HEK293 (cell line): ENCODE measurements around the gene KCNJ6.

Experiments
- CTCF ChIA-PET: fragments of 350-600 bp; formaldehyde crosslinking; extraction: SDS; loops from one replicate; lab custom pipeline; 2021; ENCODE audit warnings: antibody characterized with exemption; lab: Yijun Ruan, JAX
- POLR2A ChIA-PET: fragments of 300-600 bp; formaldehyde crosslinking; extraction: SDS; loops from one replicate; lab custom pipeline; 2020; ENCODE audit warnings: antibody characterized with exemption, inconsistent platforms; lab: Yijun Ruan, JAX
- H3K27ac ChIP-seq: fragments of 200-500 bp; sonication (Bioruptor generic); 2 replicates; pipeline ENCODE4 v1.5.1; 2014; ENCODE audit warnings: low read depth, low read length, control low read depth, inconsistent platforms; ENCODE audit errors: extremely low read depth
- H3K36me3 ChIP-seq, 2 experiments: fragments of 200-500 bp in 1 of 2; sonication (Bioruptor generic) in 1 of 2; 1 replicate in 1 of 2; 2 replicates in 1 of 2; pipeline ENCODE4 v1.5.1; 2014 to 2017; ENCODE audit warnings: inconsistent platforms in 2 of 2, low read length in 2 of 2; ENCODE audit not compliant: control insufficient read depth in 2 of 2, insufficient read depth in 1 of 2
- H3K4me1 ChIP-seq: fragments of 200-500 bp; sonication (Bioruptor generic); 2 replicates; pipeline ENCODE4 v1.5.1; 2014; ENCODE audit warnings: mild to moderate bottlenecking, low read length, inconsistent platforms; ENCODE audit not compliant: control insufficient read depth, insufficient read depth
- H3K4me3 ChIP-seq: 2 replicates; pipeline ENCODE4 v1.5.1; 2011; ENCODE audit warnings: low read depth, mild to moderate bottlenecking, control low read depth, low read length, moderate library complexity
- H3K9me3 ChIP-seq: fragments of 200-500 bp; sonication (Bioruptor generic); 2 replicates; pipeline ENCODE4 v1.5.1; 2014; ENCODE audit warnings: low read depth, low read length, inconsistent platforms; ENCODE audit not compliant: control insufficient read depth, insufficient read depth
- AEBP2 ChIP-seq: fragments of 450-650 bp; formaldehyde crosslinking; IDR thresholded peaks from 2 replicates; pipeline ENCODE4 v1.5.1; 2016; ENCODE audit warnings: missing biosample characterization, missing genetic modification characterization, borderline replicate concordance
- BCL11B ChIP-seq: fragments of 450-650 bp; formaldehyde crosslinking; IDR thresholded peaks from 2 replicates; pipeline ENCODE4 v1.5.1; 2016; ENCODE audit warnings: low read depth, missing biosample characterization, missing genetic modification characterization
- KLF1 ChIP-seq: fragments of 450-650 bp; formaldehyde crosslinking; IDR thresholded peaks from 2 replicates; pipeline ENCODE4 v1.5.1; 2016; ENCODE audit warnings: missing biosample characterization, missing genetic modification characterization
- KLF8 ChIP-seq: fragments of 450-650 bp; formaldehyde crosslinking; IDR thresholded peaks from 2 replicates; pipeline ENCODE4 v1.5.1; 2016; ENCODE audit warnings: missing biosample characterization, missing genetic modification characterization
- PBX3 ChIP-seq: sonication (generic); formaldehyde crosslinking; IDR thresholded peaks from 2 replicates; pipeline ENCODE4 v1.8.1; 2022; ENCODE audit warnings: mild to moderate bottlenecking, moderate library complexity, missing genetic modification reagents
- SALL2 ChIP-seq: fragments of 450-650 bp; formaldehyde crosslinking; IDR thresholded peaks from 2 replicates; pipeline ENCODE4 v1.5.0; 2017; ENCODE audit warnings: missing biosample characterization, mild to moderate bottlenecking, missing genetic modification characterization, borderline replicate concordance
- SETDB1 ChIP-seq: IDR thresholded peaks from one replicate; pipeline ENCODE4 v1.6.1; 2017; ENCODE audit warnings: mild to moderate bottlenecking, low read length, moderate library complexity, mixed read lengths; ENCODE audit not compliant: insufficient read length
- SP3 ChIP-seq: fragments of 450-650 bp; formaldehyde crosslinking; IDR thresholded peaks from 2 replicates; pipeline ENCODE4 v1.5.1; 2016; ENCODE audit warnings: missing biosample characterization, missing genetic modification characterization
- ZBTB44 ChIP-seq: fragments of 450-650 bp; IDR thresholded peaks from 2 replicates; pipeline ENCODE4 v1.5.1; 2018; ENCODE audit warnings: missing biosample characterization, mild to moderate bottlenecking, missing genetic modification characterization
- ZNF10 ChIP-seq: fragments of 450-650 bp; formaldehyde crosslinking; IDR thresholded peaks from 2 replicates; pipeline ENCODE4 v1.5.1; 2017; ENCODE audit warnings: missing biosample characterization, missing genetic modification characterization
- ZNF155 ChIP-seq: fragments of 450-650 bp; formaldehyde crosslinking; IDR thresholded peaks from 2 replicates; pipeline ENCODE4 v1.5.1; 2016; ENCODE audit warnings: missing biosample characterization, missing genetic modification characterization
- ZNF175 ChIP-seq: fragments of 450-650 bp; formaldehyde crosslinking; IDR thresholded peaks from 2 replicates; pipeline ENCODE4 v1.5.1; 2016; ENCODE audit warnings: missing biosample characterization, missing genetic modification characterization
- ZNF184 ChIP-seq: fragments of 450-650 bp; IDR thresholded peaks from 2 replicates; pipeline ENCODE4 v1.5.1; 2018; ENCODE audit warnings: missing biosample characterization, mild to moderate bottlenecking, missing genetic modification characterization
- ZNF202 ChIP-seq: fragments of 450-650 bp; formaldehyde crosslinking; IDR thresholded peaks from 2 replicates; pipeline ENCODE4 v1.5.1; 2016; ENCODE audit warnings: missing biosample characterization, missing genetic modification characterization, borderline replicate concordance
- ZNF26 ChIP-seq: fragments of 450-650 bp; formaldehyde crosslinking; IDR thresholded peaks from 2 replicates; pipeline ENCODE4 v1.5.1; 2016; ENCODE audit warnings: missing biosample characterization, missing genetic modification characterization
- ZNF341 ChIP-seq: fragments of 450-650 bp; formaldehyde crosslinking; IDR thresholded peaks from 2 replicates; pipeline ENCODE4; 2016; ENCODE audit warnings: low read depth, missing biosample characterization, missing genetic modification characterization
- ZNF391 ChIP-seq: fragments of 450-650 bp; formaldehyde crosslinking; IDR thresholded peaks from 2 replicates; pipeline ENCODE4 v1.5.1; 2016; ENCODE audit warnings: low read depth, missing biosample characterization, missing genetic modification characterization, borderline replicate concordance
- ZNF394 ChIP-seq: fragments of 450-650 bp; formaldehyde crosslinking; IDR thresholded peaks from 2 replicates; pipeline ENCODE4 v1.5.1; 2016; ENCODE audit warnings: missing biosample characterization, missing genetic modification characterization, mild to moderate bottlenecking, moderate library complexity, borderline replicate concordance
- ZNF488 ChIP-seq: fragments of 450-650 bp; formaldehyde crosslinking; IDR thresholded peaks from 2 replicates; pipeline ENCODE4 v1.5.1; 2016; ENCODE audit warnings: missing biosample characterization, missing genetic modification characterization
- ZNF513 ChIP-seq: fragments of 450-650 bp; IDR thresholded peaks from 2 replicates; pipeline ENCODE4 v1.5.1; 2018; ENCODE audit warnings: missing biosample characterization, missing genetic modification characterization
- ZNF561 ChIP-seq: fragments of 450-650 bp; IDR thresholded peaks from 2 replicates; pipeline ENCODE4 v1.5.1; 2018; ENCODE audit warnings: missing biosample characterization, missing genetic modification characterization, borderline replicate concordance
- ZNF658 ChIP-seq: fragments of 450-650 bp; formaldehyde crosslinking; IDR thresholded peaks from 2 replicates; pipeline ENCODE4; 2016; ENCODE audit warnings: missing biosample characterization, missing genetic modification characterization
- ZNF677 ChIP-seq: fragments of 450-650 bp; IDR thresholded peaks from 2 replicates; pipeline ENCODE4 v1.5.0; 2018; ENCODE audit warnings: missing biosample characterization, mild to moderate bottlenecking, missing genetic modification characterization, moderate library complexity
- ZNF692 ChIP-seq: fragments of 450-650 bp; formaldehyde crosslinking; IDR thresholded peaks from 2 replicates; pipeline ENCODE4 v1.5.1; 2016; ENCODE audit warnings: missing biosample characterization, missing genetic modification characterization
- ZNF76 ChIP-seq: fragments of 450-650 bp; formaldehyde crosslinking; IDR thresholded peaks from 2 replicates; pipeline ENCODE4; 2016; ENCODE audit warnings: low read depth, missing biosample characterization, missing genetic modification characterization, borderline replicate concordance
- ZNF768 ChIP-seq: fragments of 450-650 bp; formaldehyde crosslinking; IDR thresholded peaks from 2 replicates; pipeline ENCODE4 v1.5.1; 2018; ENCODE audit warnings: missing biosample characterization, mild to moderate bottlenecking, missing genetic modification characterization
- ZXDB ChIP-seq: fragments of 450-650 bp; formaldehyde crosslinking; IDR thresholded peaks from 2 replicates; pipeline ENCODE4 v1.5.1; 2016; ENCODE audit warnings: missing biosample characterization, missing genetic modification characterization

Gene KCNJ6

GRCh38 chr21:37563641-37564340 is 352.5 kb downstream of the KCNJ6 start:
- peak overlapping the region; percentile 46 for H3K4me3 ChIP-seq
- no peaks in the 10 kb centered on the region; the same call in 1 of the 2 replicates for H3K4me1 ChIP-seq
- H3K27ac ChIP-seq: peak overlapping the region; percentile 67
- no peaks in the 10 kb centered on the region for H3K9me3 ChIP-seq
- ChIA-PET CTCF (interaction anchor here (0.6 to 1.8 kb wide), 17 partner anchors 8 to 1504 kb away, joined by 3 to 7 read pairs (median 4); no protein-coding TSS in a partner anchor), POLR2A (interaction anchor here (0.5 to 2.1 kb wide), 33 partner anchors 9 to 1784 kb away, joined by 3 to 23 read pairs (median 4); partner anchors contain the start of genes DYRK1A and VPS26C)
- no peaks in the 10 kb centered on the region for H3K36me3 ChIP-seq
- TF ChIP-seq ZNF76 (tag by site-specific recombination) (peak; percentile 59), ZNF692 (tag by site-specific recombination) (peak; percentile 86; the same call in 1 of the 2 replicates), ZNF561 (peak; percentile 51; the same call in 1 of the 2 replicates), AEBP2 (tag by site-specific recombination) (no peak), ZNF26 (no peak), ZNF658 (no peak), ZNF488 (tag by site-specific recombination) (no peak), ZNF394 (tag by site-specific recombination) (peak; percentile 75; the same call in 1 of the 2 replicates), ZNF155 (tag by site-specific recombination) (0 out of 2 replicates have a peak, but pooled peaks have one; percentile 33), ZNF202 (tag by site-specific recombination) (no peak), PBX3 (CRISPR knock-in tag) (peak; percentile 53; the same call in 1 of the 2 replicates), SETDB1 (peak; percentile 50), KLF8 (0 out of 2 replicates have a peak, but pooled peaks have one; percentile 58), ZNF768 (tag by site-specific recombination) (no peak), ZNF10 (peak; percentile 9; the same call in 1 of the 2 replicates), SALL2 (tag by site-specific recombination) (no peak), ZNF341 (tag by site-specific recombination) (peak; percentile 84), BCL11B (tag by site-specific recombination) (peak; percentile 82; the same call in 1 of the 2 replicates), ZXDB (peak; percentile 75; the same call in 1 of the 2 replicates), KLF1 (tag by site-specific recombination) (peak; percentile 72), SP3 (tag by site-specific recombination) (peak; percentile 81), ZNF513 (tag by site-specific recombination) (no peak), ZNF175 (no peak), ZNF391 (tag by site-specific recombination) (peak; percentile 91), ZNF677 (no peak), ZBTB44 (tag by site-specific recombination) (peak; percentile 36; the same call in 1 of the 2 replicates), ZNF184 (tag by site-specific recombination) (no peak)
